CD14-positive monocyte (primary cell): ENCODE data around the gene ADRB1. TPM values are rescaled to one million over a fixed set of nuclear protein-coding genes. Genes with fewer than 3 reads are reported as not detected.
A peak's percentile ranks its signal among the peaks of the same experiment; 100 is the strongest.

Experiments
- DNase-seq, 3 donors: peaks; one replicate each; pipeline ENCODE4 v3.0.0-alpha.2; 2011 to 2022
- H2AFZ ChIP-seq: 2 replicates; pipeline ENCODE4 v1.6.0; 2012; ENCODE audit warnings: mild to moderate bottlenecking, low read depth, low read length, inconsistent platforms; ENCODE audit not compliant: insufficient read depth, poor library complexity, severe bottlenecking
- H3K27ac ChIP-seq, 2 donors: 1 replicate in 1 of 2; 2 replicates in 1 of 2; pipeline ENCODE4 v1.5.1; 2012 to 2013; ENCODE audit warnings: low read length in 2 of 2, control low read depth in 1 of 2, inconsistent platforms in 1 of 2, low read depth in 1 of 2, mild to moderate bottlenecking in 1 of 2
- H3K27me3 ChIP-seq, 2 donors: one replicate each; pipeline versions ENCODE4 v1.6.0 to v1.6.1; 2011 to 2013; ENCODE audit warnings: low read length in 2 of 2; ENCODE audit not compliant: control insufficient read depth in 2 of 2, insufficient read depth in 2 of 2
- H3K36me3 ChIP-seq, 2 donors: replicated peaks in 1 of 2; 1 replicate in 1 of 2; 2 replicates in 1 of 2; pipeline versions ENCODE4 v1.5.1 to v1.6.1; 2012 to 2013; ENCODE audit warnings: low read length in 2 of 2, control low read depth in 1 of 2, inconsistent platforms in 1 of 2, mild to moderate bottlenecking in 1 of 2; ENCODE audit not compliant: insufficient read depth in 2 of 2, control insufficient read depth in 1 of 2
- H3K4me1 ChIP-seq, 2 donors: 1 replicate in 1 of 2; 2 replicates in 1 of 2; pipeline versions ENCODE4 v1.5.1 to v1.6.1; 2012 to 2013; ENCODE audit warnings: low read length in 2 of 2, control low read depth in 1 of 2, inconsistent platforms in 1 of 2, mild to moderate bottlenecking in 1 of 2, moderate library complexity in 1 of 2; ENCODE audit not compliant: insufficient read depth in 2 of 2, control insufficient read depth in 1 of 2
- H3K4me2 ChIP-seq: replicated peaks from 2 replicates; pipeline ENCODE3; 2012; ENCODE audit warnings: low read length, moderate library complexity, mild to moderate bottlenecking; ENCODE audit not compliant: poor library complexity, severe bottlenecking; ENCODE audit errors: extremely low read depth
- H3K4me3 ChIP-seq, 3 experiments: fragments of 200-600 bp in 1 of 3; sonication (generic) in 1 of 3; replicated peaks in 1 of 3; 1 replicate in 2 of 3; 2 replicates in 1 of 3; pipeline ENCODE4 v1.5.1; 2011 to 2013; ENCODE audit warnings: low read length in 3 of 3, mild to moderate bottlenecking in 3 of 3, control low read depth in 2 of 3, low read depth in 2 of 3, inconsistent platforms in 1 of 3, moderate library complexity in 1 of 3
- H3K79me2 ChIP-seq: 2 replicates; pipeline ENCODE4 v1.6.0; 2012; ENCODE audit warnings: mild to moderate bottlenecking, control low read depth, inconsistent platforms, low read length, moderate library complexity; ENCODE audit not compliant: insufficient read depth
- H3K9ac ChIP-seq: 2 replicates; pipeline ENCODE4 v1.6.0; 2017; ENCODE audit warnings: low read length, mild to moderate bottlenecking; ENCODE audit not compliant: insufficient read depth, poor library complexity, severe bottlenecking
- H3K9me3 ChIP-seq, 2 donors: replicated peaks in 1 of 2; 1 replicate in 1 of 2; 2 replicates in 1 of 2; pipeline versions ENCODE4 v1.5.1 to v1.6.1; 2012 to 2013; ENCODE audit warnings: low read length in 2 of 2, control low read depth in 1 of 2; ENCODE audit not compliant: control insufficient read depth in 1 of 2, insufficient read depth in 1 of 2
- H4K20me1 ChIP-seq: 2 replicates; pipeline ENCODE4 v1.6.0; 2012; ENCODE audit warnings: mild to moderate bottlenecking, low read length, control low read depth, moderate library complexity; ENCODE audit not compliant: insufficient read depth
- H3K27ac Mint-ChIP-seq, 7 donors: one replicate each; pipeline ENCODE4 v1.8.0; 2020; ENCODE audit warnings: mild to moderate bottlenecking in 7 of 7, mixed read lengths in 7 of 7, moderate library complexity in 6 of 7, inconsistent platforms in 2 of 7
- H3K27me3 Mint-ChIP-seq, 3 donors: one replicate each; pipeline ENCODE4 v1.8.0; 2021 to 2022; ENCODE audit warnings: low read depth in 3 of 3, mild to moderate bottlenecking in 3 of 3, mixed read lengths in 3 of 3, moderate library complexity in 3 of 3, inconsistent platforms in 1 of 3
- H3K36me3 Mint-ChIP-seq, 2 donors: one replicate each; pipeline ENCODE4 v1.8.0; 2020; ENCODE audit warnings: mixed read lengths in 2 of 2, inconsistent platforms in 1 of 2, mild to moderate bottlenecking in 1 of 2
- H3K4me1 Mint-ChIP-seq: one replicate; pipeline ENCODE4 v1.8.0; 2020; ENCODE audit warnings: mild to moderate bottlenecking, mixed read lengths
- H3K4me3 Mint-ChIP-seq, 2 donors: one replicate each; pipeline ENCODE4 v1.8.0; 2020; ENCODE audit warnings: mild to moderate bottlenecking in 2 of 2, mixed read lengths in 2 of 2, moderate library complexity in 1 of 2
- H3K9me3 Mint-ChIP-seq, 7 donors: one replicate each; pipeline ENCODE4 v1.8.0; 2020 to 2022; ENCODE audit warnings: mixed read lengths in 7 of 7, mild to moderate bottlenecking in 6 of 7, moderate library complexity in 6 of 7, inconsistent platforms in 2 of 7
- CTCF ChIP-seq: fragments of 200-600 bp; IDR thresholded peaks from one replicate; pipeline ENCODE4 v1.8.0; 2022; ENCODE audit warnings: antibody characterized with exemption, mild to moderate bottlenecking
- whole genome bisulfite sequencing: methylation state at CpG from one replicate; pipeline ENCODE4 v1.1.5; 2013; ENCODE audit warnings: missing lambda C conversion rate; ENCODE audit not compliant: insufficient coverage; 5-methylcytosine and 5-hydroxymethylcytosine counted together
- intact Hi-C, 2 donors: fragments of 100-400 bp; cut with micrococcal nuclease; formaldehyde crosslinking; loops; one replicate each; pipeline versions ENCODE4 v1.15.0 to v1.15.1; 2023
- polyA plus RNA-seq, 3 donors: library from polyadenylated mRNA; depleted of rRNA in 1 of 3; unstranded in 2 of 3; stranded (reverse) in 1 of 3; fragments of 300-500 nt in 2 of 3; fragments of >200 nt in 1 of 3; fragmentation: Illumina TruSeq in 2 of 3; gene quantifications; 1 replicate in 2 of 3; 2 replicates in 1 of 3; pipeline ENCODE4 v1.2.3, GENCODE V29; 2012 to 2021

Gene ADRB1
- polyA plus RNA-seq, 3 donors = 0.05 to 3.4 TPM; not detected in 1

- Histone ChIP-seq H2AFZ (no peak overlapping the region), H3K9me3 (peaks cover 0 to 5% of the 10 kb centered on the region in 2 donors), H3K4me2 (no peak overlapping the region), H3K27ac (no peak overlapping the region), H3K4me1 (peaks cover 27 to 40% of the 10 kb centered on the region in 2 donors), H3K9ac (no peak overlapping the region), H3K27me3 (peaks cover 13 to 34% of the 10 kb centered on the region in 2 donors), H3K79me2 (peaks cover 15% of the 10 kb centered on the region), H4K20me1 (no peaks in the 10 kb centered on the region), H3K4me3 (no peak overlapping the region), H3K36me3 (no peaks in the 10 kb centered on the region)
- Mint-ChIP-seq H3K4me3 (peak overlapping the region in 1 of 2 donors; percentile 26), H3K4me1 (peaks cover 27% of the 10 kb centered on the region), H3K27me3 (peaks cover 29 to 37% (median 32%) of the 10 kb centered on the region in 3 donors), H3K27ac (no peak overlapping the region), H3K36me3 (peaks cover 0 to 6% of the 10 kb centered on the region in 2 donors), H3K9me3 (peaks cover 0 to 10% (median 5%) of the 10 kb centered on the region in 7 donors)
- no peak for TF ChIP-seq CTCF
- WGBS = 93% methylated on average over 6 of the region's 8 CpGs
- no peak for DNase-seq
- intact Hi-C loops = loop anchor here (5.0 to 10.0 kb wide), 2 partner anchors 56 to 79 kb away; no protein-coding TSS in a partner anchor
These were observed 2.5 kb upstream of the ADRB1 start for GRCh38 chr10:114041166-114041565.

GRCh38 chr10:114042895-114043531 is 653 bp upstream of the ADRB1 start:
- H3K4me3 ChIP-seq = peak overlapping the region; percentile 34 to 82 (median 38)
- intact Hi-C loops = loop anchor here (5.0 to 10.0 kb wide), 2 partner anchors 58 to 81 kb away; no protein-coding TSS in a partner anchor
- Mint-ChIP-seq H3K4me1 (peaks cover 42% of the 10 kb centered on the region), H3K36me3 (peaks cover 0 to 7% of the 10 kb centered on the region in 2 donors), H3K27ac (peak overlapping the region; percentile 68 to 91 (median 78)), H3K9me3 (peaks cover 0 to 10% (median 5%) of the 10 kb centered on the region in 7 donors), H3K27me3 (peaks cover 28 to 42% (median 38%) of the 10 kb centered on the region in 3 donors), H3K4me3 (peak overlapping the region; percentile 89 to 99)
- WGBS = 0% methylated on average over 33 of the region's 38 CpGs
- peak overlapping the region; percentile 73 for H2AFZ ChIP-seq
- H3K79me2 ChIP-seq = peaks cover 26% of the 10 kb centered on the region
- H3K9ac ChIP-seq = peak overlapping the region; percentile 66
- H3K27me3 ChIP-seq = peaks cover 15 to 50% of the 10 kb centered on the region in 2 donors
- H3K9me3 ChIP-seq = peaks cover 0 to 5% of the 10 kb centered on the region in 2 donors
- peak overlapping the region; percentile 92 for H3K4me2 ChIP-seq
- H3K36me3 ChIP-seq = no peaks in the 10 kb centered on the region
- DNase-seq = peak in 2 of 3 donors; percentile 26 to 34
- H4K20me1 ChIP-seq = no peaks in the 10 kb centered on the region
- H3K4me1 ChIP-seq = peaks cover 39 to 53% of the 10 kb centered on the region in 2 donors
- no peak for TF ChIP-seq CTCF
- peak overlapping the region in 1 of 2 donors; percentile 63 for H3K27ac ChIP-seq
